GM21528 (cell line): ENCODE measurements around the gene SEC61A2.
A peak's percentile ranks its signal among the peaks of the same experiment; 100 is the strongest.
"Not testable (repeated sequence)": the region's sequence is repeated elsewhere in the genome, so short reads cannot be mapped to it uniquely, and the experiment has no call there.

Source experiments
- ATAC-seq: cut with Tn5 transposase; IDR thresholded peaks from one replicate; pipeline ENCODE4 v1.9.1; 2021; ENCODE audit warnings: mild to moderate bottlenecking, moderate library complexity; ENCODE audit not compliant: unreplicated experiment, low FRiP score

The SEC61A2 gene

DNA sequence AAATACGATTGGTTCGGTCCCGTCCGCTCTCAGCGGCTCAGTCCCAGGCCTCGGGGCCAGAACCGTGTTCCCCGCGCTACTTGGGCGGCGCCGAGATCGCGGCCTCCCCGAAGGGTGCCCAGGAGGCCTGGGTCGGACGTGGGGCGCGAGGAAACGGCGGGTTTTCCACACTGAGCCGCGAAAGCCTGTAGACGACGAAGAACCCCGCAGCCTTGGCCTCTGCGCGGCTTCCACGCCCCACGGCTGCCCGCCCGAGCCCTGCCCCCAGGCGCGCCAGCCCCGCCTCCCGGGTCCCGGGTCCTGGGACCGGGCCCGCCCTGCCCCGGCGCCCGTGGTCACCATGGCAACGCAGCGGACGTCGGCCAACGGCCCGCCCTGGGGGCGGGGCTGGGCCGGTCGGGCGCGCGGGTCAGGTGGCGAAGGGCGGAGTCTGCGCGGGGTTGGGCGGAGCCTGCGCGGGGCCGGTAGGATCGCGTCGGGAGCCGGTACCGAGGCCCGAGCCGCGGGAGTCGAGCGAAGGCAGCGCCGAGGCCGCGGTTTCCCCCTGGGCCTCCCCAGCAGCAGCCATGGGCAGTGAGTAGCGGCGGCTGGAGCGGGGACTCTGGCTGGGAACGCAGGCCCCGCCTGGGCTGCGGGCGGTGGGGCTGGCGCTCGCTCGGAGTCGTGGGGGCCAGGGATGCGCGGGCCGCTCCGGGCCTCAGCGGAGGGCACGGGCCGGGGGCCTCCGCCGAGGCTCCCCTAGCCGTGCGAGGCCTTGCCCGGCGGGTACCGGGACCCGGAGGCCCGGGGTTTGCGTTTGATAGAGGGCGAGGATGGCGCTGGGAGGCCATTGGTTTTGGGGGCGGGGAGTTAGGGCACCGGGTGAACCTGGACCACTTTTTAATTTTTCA is at the start of gene SEC61A2:
SEC61A2 (plus strand) TSS at position 456 of the 890 bp plus-strand sequence; CDS start at position 567, 111 bp downstream.
- peak; percentile 88 for ATAC-seq

DNA sequence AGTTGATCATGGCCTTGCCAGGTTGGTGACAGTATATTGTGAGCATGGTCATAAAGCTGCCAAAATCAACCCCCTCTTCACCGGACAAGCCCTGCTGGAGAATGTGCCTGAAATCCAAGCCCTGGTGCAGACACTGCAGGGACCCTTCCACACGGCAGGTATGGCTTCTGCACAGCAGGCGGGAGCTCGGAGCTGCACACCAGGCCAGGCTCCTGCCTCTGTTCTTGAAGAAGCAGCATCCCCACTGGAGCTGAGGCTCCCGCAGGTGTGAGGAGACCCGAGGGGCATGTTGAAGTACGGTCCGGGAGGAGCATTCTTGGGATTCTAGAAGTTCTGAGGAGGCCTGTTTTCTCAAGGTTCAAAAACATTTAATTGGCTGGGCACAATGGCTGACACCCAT is 48.0 kb upstream of the SEC61A2 start:
- no peak for ATAC-seq

DNA sequence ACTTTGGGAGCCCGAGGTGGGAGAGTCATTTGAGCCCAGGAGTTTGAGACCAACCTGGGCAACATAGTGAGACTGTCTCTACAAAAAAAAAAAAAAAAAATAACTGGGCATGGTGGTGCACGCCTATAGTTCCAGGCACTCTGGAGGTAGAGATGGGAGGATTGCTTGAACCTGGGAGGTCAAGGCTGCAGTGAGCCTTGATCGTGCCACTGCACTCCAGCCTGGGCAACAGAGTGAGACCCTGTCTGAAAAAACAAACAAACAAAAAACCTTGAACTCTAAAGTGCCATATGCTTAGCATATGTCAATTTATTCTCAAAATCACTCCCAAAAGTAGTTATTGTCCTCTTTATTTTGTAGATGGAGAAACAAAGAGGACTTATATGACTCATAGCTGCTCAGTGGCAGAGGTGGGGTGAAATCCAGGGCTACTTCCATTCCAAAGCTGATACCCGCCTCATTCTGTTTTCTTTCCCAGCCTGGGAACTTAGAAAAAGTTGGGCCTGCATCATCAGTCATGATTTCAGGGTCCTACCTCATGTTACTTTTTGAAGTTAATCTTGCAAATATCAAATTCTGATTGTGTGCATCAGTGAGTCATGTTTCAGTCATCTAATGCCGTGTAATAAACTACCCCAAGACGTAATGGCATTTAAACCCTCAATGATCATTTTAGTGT is 47.5 kb upstream of the SEC61A2 start:
- no peak for ATAC-seq

DNA sequence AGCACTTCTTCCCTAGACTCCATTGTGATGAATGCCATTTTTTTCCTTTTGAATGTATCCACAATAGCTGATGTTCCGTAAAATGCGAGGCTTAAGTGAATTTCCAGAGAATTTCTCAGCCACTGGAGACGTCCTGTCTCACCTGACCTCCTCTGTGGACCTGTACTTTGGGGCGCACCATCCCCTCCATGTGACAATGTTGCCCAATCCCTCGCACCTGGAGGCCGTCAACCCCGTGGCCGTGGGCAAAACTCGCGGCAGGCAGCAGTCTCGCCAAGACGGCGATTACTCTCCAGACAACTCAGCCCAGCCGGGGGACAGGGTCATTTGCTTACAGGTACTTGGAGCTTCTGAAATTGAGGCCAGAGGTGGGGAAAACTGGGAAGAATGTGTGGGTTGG is 40.6 kb upstream of the SEC61A2 start:
- no peak for ATAC-seq

DNA sequence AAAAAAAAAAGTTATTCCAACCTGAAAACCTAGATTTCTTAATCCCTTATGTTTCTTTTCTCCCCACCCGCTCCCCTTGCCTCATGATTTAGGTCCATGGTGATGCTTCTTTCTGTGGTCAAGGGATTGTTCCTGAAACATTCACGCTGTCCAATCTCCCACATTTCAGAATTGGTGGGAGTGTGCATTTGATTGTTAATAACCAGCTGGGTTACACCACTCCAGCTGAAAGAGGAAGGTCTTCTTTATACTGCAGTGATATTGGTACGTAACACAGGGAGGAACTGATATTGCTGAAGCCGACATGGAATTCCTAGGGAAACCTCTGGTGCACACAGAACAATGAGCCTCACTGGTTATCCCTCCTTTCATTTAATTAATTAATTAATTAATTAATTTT is 38.1 kb upstream of the SEC61A2 start:
- ATAC-seq: no peak

DNA sequence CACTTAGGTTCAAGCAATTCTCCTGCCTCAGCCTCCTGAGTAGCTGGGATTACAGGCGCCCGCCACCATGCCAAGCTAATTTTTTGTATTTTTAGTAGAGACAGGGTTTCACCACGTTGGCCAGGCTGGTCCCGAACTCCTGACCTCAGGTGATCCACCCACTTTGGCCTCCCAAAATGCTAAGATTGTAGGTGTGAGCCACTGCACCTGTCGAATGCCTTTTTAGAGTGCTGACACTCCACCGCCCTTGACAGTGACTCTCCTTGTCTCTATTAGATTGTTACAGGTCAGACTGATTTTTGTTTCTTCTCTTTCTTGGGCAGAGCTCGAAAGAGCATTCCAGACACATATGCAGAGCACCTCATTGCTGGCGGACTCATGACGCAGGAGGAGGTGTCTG is 32.1 kb upstream of the SEC61A2 start:
- ATAC-seq: not testable (repeated sequence)

DNA sequence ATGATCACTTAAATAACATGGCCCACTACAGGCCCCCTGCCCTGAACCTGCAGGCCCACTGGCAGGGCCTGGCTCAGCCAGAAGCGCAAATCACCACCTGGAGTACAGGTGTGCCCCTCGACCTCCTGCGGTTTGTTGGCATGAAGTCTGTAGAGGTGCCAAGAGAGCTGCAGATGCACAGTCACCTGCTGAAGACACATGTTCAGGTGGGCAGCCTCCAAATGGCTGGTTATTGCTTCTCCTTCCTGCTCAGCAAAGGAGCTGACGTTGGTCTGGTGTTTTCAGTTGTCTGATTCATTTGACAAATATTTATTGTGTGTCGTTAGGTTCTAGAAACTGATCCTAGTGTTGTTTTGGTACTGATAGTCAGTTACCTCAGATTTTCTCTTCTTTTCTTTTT is 31.7 kb upstream of the SEC61A2 start:
- no peak for ATAC-seq

DNA sequence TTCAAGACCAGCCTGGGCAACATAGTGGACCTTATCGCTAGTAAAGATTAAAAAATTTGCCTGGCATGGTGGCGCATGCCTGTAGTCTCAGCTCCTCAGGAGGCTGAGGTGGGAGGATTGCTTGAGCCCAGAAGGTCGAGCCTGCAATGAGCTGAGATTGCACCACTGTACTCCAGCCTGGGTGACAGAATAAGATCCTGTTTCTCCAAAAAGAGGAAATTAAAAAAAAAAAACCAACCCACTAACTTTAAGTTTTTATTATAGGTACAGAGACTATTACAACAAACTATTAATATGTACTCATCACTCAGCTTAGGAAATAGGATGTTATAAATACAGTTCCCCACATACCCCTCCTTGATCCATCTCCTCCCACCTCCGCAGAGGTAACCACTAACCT is 30.5 kb upstream of the SEC61A2 start:
- ATAC-seq: no peak

DNA sequence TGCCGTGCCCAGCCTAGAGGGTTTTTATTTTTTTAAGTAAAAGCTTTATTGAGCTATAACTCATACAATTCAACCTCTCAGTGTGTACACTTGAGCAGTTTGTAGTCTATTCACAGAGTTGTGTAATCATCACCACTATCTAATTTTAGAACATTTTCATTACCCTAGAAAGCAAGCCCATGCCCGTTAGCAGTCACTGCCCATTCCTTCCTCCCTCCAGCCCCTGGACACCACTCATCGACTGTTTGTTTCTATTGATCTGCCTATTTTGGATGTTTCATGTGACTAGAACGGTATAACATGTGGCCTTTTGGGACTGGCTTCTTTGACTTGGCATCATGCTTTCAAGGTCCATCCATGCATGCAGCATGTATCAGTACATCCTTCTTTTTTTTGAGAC is 25.7 kb upstream of the SEC61A2 start:
- ATAC-seq: no peak

DNA sequence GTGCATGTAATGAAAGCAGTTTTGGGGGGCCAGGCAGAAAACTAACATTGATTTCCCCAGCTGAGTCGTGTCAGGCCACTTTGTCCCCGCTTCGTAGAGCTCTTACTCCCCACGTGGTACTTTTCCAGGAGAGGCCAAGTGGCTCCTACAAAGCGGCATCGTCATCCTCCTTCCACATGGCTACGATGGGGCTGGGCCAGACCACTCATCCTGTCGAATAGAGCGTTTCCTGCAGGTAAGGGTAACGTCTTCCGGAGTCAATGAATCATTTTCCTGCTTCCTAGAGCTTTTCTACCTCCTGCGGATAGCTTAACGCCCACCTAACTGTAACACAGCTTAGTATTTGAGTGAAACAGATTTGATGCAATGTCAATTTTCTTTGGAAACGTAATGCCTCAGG is 21.7 kb upstream of the SEC61A2 start:
- ATAC-seq: no peak

DNA sequence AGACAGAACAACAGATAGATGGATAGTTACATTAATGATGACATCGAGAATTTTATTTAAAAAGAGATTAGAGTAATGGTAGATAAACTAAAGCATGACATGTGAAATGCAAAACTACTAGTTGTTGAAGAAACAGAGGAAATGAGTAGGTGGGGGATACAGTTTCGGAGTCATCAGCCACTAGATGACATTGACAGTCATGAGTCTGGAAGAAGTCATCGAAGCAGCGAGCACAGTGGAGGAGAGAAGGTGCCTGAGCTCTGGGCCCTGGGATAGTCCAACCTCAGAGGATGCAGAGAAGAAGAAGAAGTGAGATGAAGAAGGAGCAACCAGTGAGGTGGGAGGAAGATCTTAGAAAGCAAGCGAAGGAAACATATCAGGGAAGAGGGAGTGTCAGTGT is 20.2 kb upstream of the SEC61A2 start:
- no peak for ATAC-seq

DNA sequence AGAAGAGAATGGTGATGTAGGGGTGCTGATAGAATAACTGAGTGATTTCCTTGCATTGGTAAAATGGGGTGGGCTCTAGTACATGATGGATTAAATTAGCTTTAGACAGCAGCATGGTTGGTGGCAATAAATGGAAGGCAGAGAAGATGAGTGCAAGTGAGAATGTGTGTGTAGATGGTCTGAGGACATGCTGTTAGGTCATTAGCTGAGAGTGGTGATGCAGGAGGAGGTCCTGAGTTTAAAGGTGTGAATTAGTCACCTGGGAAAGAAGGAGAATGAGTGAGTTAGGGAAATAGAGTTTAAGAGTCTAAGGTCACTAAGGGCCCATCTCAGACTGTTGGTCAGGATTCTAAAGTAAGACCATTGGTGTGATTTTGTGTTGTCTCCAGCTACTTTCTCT is 17.9 kb upstream of the SEC61A2 start:
- no peak for ATAC-seq

DNA sequence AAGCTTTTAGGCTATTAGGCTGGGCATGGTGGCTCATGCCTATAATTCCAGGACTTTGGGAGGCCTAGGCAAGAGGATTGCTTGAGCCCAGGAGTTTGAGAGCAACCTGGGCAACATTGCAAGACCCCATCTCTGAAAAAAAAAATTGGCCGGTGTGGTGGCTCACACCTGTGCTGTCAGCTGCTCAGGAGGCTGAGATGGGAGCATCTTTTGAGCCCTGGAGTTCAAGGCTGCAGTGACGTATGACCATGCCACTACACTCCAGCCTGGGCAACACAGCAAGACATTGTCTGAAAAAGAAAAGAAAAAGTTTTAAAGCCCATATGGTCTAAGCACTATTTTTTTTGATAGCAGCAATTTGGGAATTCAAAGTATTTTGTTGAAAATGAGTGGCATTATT is 15.8 kb upstream of the SEC61A2 start:
- ATAC-seq: no peak

DNA sequence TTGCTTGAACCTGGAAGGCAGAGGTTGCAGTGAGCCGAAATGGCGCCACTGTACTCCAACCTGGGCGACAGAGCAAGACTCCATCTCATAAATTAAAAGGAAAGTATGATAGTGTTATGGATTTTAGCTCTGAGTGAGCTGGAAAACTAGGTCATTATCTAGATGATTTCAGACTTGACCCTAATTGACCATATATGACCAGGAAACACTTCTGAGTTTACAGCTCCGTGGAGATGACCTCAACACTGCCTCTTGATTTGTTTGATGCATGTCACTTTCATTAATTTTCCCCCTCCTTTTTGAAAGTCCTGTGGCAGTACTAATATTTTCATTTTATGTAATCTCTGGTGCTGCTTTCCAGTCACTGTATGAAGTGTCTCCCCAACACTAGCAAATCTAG is 7.8 kb upstream of the SEC61A2 start:
- no peak for ATAC-seq

DNA sequence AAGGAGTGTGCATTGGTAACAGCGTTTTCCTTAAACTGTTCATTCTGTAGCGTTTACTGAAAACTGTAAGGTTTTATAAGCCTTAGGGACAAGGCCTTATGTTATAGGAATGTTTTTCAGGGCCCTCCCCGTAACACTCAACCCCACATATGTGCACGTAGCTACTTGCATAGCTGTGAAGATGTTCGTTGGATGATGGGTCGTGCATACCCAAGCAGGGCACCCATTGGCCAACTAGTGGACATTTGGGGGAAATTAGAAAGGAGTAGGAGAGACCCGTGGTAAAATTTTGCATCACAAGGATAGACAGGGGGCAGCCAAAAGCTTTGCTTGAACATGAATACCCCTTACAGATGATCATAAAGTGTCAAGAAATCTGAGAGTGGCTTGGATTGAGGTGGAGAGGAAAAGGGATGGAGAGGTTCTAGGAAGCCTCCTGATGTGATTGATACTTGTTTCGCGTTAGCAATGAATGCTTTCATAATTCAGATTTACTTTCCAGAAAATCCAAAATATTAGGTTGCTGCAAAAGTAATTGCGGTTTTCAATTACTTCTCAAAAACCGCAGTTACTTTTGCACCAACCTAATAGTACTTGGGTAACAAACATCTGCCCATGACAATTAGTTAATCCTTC is 878 bp downstream of the SEC61A2 start:
- ATAC-seq: peak; percentile 41

DNA sequence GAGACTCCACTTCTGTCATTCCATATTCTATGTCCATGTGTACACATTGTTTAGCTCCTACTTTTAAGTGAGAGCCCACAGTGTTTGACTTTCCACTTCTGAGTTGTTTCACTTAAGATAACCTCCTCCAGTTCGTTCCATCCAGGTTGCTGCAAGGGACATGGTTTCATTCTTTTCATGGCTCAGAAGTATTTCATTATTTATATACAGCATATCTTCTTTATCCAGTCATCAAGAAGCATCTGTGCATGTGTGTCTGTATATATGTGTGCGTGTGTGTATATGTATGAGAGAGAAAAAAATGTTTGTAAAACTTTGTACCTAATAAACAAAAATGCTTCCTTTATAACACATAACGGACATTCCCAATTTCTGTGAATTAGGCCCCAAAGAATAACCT is 6.2 kb downstream of the SEC61A2 start:
- ATAC-seq: no peak

DNA sequence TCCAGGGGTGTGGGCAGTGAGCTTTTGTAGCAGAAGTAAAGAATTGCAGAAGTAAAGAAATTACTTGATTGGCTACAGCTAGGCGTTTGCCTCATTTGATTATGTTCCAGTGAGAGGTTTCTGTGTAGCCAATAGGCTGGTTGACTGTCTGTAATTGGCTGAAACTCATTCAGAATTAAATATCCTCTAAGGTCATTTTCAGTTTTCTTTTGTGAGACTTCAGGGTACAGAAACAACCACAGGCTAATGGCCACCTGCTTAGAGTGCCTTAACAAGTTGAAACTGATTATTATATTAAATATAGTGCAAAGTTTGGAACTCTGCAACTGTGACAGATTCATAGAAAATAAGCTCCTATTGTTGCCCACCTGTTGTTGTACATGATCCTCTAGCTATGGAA is 10.6 kb downstream of the SEC61A2 start:
- no peak for ATAC-seq

DNA sequence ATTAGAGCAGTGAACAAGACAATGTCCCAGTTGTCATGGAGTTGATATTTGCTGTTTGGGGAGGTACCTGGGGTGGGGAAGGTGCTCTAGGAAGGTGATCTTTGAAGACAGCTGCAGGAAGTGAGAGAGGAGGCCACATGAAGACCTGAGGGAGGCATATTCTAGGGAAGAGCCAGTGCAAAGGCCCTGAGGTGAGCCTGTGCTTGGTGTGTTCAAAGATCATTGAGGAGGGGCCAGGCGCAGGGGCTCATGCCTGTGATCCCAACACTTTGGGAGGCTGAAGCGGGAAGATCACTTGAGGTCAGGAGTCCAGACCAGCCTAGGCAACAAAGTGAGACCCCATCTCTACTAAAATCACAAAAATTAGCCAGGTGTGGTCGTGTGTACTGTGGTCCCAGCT is 15.1 kb downstream of the SEC61A2 start:
- ATAC-seq: no peak

DNA sequence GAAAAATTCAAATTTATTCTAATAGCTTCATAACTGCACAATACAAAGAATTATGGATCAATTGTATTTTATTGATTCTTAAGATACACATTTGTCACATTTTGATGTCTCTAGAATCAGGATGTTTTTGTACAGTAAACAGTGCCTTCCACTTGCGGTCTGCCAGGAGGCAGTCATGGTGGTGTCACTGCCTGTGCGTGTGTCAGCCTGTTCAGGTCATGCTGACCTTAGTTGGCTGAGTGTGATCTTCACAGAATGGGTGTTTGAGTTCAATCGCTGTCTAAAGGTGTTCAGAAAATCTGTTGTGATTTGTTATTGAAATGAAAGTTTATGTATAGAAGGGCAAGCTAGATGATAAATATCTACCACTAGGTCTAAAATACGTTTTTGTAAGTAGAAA is 20.7 kb downstream of the SEC61A2 start:
- no peak for ATAC-seq

DNA sequence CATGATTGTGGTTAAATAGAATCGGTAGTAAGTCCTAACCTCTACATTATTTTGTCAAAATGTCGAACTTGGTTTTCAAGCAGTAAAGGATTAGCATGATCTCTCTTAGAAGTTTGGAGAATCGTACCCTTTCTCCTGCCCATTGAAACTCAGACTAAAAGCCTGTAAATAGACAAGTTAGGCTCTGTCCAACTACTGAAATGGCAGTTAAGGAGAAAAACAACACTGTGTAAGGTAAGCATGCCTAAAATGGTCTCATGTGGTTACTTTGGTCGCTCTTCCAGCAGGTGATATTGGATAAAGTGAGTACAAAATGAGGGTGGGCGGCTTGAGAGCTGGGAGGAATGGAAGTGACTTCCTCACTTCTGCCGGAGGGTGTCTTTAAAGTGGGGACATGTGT is 25.0 kb downstream of the SEC61A2 start:
- no peak for ATAC-seq

DNA sequence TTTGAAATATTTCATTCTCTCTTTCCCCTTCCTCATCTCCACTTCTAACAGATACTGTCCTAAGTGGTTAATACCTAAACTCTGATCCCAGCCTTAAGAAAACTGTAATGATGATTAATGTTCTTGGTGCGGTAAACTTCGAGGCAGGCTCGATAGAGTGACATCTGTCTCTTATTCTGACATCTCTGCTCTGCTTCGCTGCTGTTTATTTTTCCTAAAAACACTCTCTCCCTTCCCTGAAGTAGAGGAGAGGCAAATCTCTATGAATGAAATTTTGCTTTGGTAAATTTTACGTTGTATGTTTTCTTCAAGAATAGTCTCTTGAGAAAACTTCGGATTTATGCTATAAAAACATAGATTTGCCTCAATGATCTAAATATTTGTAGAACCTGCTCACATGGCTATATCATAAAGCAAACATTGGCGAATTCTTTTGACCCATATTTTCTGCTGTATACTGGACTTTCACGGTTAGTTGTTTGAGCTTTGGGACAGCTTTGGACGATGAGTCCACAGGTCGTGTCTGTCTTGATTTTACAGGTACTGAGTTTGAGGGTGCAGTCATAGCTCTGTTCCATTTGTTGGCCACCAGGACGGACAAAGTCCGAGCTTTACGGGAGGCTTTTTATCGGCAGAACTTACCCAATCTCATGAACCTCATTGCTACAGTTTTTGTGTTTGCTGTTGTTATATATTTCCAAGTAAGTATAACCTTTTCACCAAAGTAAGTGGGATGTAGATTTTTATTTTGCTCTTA is 27.1 kb downstream of the SEC61A2 start:
- ATAC-seq: no peak
